GM10266 (cell line): ENCODE results near the gene SLC35E1.

ENCODE experiments used
- DNase-seq: peaks from one replicate; pipeline ENCODE4 v3.0.0; 2012; ENCODE audit errors: extremely low spot score
- TF ChIP-seq, protein P1 (sequence below): IDR thresholded peaks from 2 replicates; pipeline ENCODE4 v1.5.1; 2012; ENCODE audit warnings: mild to moderate bottlenecking, low read depth; ENCODE audit not compliant: control insufficient read depth, insufficient read depth; ENCODE audit errors: missing control alignments

The SLC35E1 gene

GRCh38 chr19:16591803-16592556 is 19.8 kb upstream of the SLC35E1 start:
- TF ChIP-seq, protein P1, sequence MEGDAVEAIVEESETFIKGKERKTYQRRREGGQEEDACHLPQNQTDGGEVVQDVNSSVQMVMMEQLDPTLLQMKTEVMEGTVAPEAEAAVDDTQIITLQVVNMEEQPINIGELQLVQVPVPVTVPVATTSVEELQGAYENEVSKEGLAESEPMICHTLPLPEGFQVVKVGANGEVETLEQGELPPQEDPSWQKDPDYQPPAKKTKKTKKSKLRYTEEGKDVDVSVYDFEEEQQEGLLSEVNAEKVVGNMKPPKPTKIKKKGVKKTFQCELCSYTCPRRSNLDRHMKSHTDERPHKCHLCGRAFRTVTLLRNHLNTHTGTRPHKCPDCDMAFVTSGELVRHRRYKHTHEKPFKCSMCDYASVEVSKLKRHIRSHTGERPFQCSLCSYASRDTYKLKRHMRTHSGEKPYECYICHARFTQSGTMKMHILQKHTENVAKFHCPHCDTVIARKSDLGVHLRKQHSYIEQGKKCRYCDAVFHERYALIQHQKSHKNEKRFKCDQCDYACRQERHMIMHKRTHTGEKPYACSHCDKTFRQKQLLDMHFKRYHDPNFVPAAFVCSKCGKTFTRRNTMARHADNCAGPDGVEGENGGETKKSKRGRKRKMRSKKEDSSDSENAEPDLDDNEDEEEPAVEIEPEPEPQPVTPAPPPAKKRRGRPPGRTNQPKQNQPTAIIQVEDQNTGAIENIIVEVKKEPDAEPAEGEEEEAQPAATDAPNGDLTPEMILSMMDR = no peak
- DNase-seq = no peak

- TF ChIP-seq, protein P1 = no peak
- no peak for DNase-seq
These were observed 18.9 kb upstream of the SLC35E1 start for GRCh38 chr19:16590876-16591802.

- no peak for DNase-seq
- TF ChIP-seq, protein P1 = no peak
These were observed 17.7 kb upstream of the SLC35E1 start for GRCh38 chr19:16589917-16590316.

DNA sequence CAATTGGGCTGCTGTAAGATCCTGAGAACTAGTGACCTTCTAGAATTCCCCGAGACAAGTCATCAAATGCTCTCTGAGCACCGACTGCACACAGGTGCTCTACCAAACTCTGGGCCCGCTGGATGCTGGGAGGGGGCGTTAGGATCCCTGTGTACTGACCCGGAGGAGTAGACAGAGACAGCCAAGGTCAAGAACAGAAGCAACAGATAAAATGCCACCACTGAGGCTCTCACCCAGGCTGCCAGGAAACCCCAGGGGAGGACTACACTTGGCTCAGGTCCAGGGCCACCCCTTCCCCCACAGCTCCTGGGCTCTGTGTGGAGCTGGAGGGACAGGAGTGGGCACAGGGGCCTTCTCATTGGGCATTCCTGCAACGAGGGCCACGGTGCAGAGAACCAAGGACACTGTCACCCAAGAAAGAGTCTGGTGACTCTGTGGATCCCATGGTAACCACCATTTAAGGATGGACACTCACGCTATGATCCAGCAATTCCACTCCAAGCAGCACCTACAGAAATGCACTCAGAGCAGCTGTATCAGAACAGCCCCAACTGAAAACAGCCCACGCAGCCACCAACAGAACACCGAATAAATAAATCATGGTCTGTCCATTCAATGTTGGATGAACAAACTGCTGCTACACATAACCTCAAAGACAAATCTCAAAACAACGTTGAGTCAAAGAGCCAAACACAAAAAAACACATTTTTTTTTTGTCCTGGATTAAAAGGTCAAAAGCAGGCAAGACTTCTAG is 16.8 kb upstream of the SLC35E1 start:
- DNase-seq = no peak
- TF ChIP-seq, protein P1 = no peak

- DNase-seq = peak; percentile 79
- TF ChIP-seq, protein P1 = peak; percentile 34
These were observed 15.9 kb upstream of the SLC35E1 start for GRCh38 chr19:16587833-16588823.

DNA sequence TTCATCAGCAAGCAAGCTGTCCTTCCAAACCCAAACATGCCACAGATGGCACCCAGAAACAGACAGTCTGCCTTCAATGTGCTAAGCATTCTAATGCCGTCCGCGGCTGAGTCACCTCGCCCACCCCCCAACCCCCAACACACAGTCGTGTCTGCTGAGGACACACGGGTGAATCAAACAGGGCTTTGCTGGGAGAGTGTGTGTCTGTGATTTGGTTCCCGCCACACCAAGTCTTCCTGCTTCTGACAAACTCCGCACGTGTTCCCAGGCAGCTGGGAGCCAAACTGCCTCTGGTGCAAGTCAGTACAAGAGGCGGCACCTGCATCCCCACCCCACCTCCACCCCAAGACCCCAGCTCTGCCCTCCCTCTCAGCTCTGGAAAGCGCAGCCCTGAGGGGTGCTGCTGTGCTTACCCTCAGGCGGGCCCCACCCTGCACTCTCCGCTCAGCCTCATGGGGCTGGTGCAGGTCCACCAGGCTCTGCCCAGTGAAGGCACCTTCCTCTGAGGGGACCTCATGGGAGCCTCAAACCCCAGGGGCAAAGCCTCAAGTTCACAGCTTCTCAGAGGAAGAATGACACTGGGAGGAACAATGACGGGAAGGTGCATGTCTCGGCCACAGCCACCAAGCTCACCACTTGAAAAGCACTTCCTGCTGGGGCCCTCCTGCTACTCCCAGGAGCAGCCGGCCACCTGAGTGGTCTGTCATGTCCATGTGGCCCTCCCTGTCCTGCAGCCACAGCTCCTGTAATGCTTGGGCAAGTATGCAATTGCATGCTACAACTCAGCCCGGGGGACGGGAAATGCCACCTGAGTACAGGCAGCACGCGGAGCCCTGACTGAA is 15.0 kb upstream of the SLC35E1 start:
- TF ChIP-seq, protein P1 = no peak
- DNase-seq = no peak
